HG03064 (cell line): ENCODE data around the gene CEP250.
"Not testable (repeated sequence)": the region's sequence is repeated elsewhere in the genome, so short reads cannot be mapped to it uniquely, and the experiment has no call there.

Source experiments
- ATAC-seq: cut with Tn5 transposase; IDR thresholded peaks from one replicate; pipeline ENCODE4 v1.9.1; 2021; ENCODE audit warnings: low read depth; ENCODE audit not compliant: unreplicated experiment

The CEP250 gene

GRCh38 chr20:35454881-35455609 is at the start of gene CEP250:
CEP250 (plus strand) TSS chr20:35455598; CDS start chr20:35462368, 6,770 bp downstream.
- ATAC-seq = peak; percentile 89

GRCh38 chr20:35405775-35406174 is 49.6 kb upstream of the CEP250 start:
- ATAC-seq = no peak

GRCh38 chr20:35408270-35408669 is 47.1 kb upstream of the CEP250 start:
- ATAC-seq = no peak

GRCh38 chr20:35409542-35409941 is 45.9 kb upstream of the CEP250 start:
- ATAC-seq = no peak

GRCh38 chr20:35410613-35411012 is 44.8 kb upstream of the CEP250 start:
- no peak for ATAC-seq

- no peak for ATAC-seq
These were observed 34.1 kb upstream of the CEP250 start for GRCh38 chr20:35421322-35421721.

- no peak for ATAC-seq
These were observed 23.6 kb upstream of the CEP250 start for GRCh38 chr20:35431621-35432429.

GRCh38 chr20:35432430-35432735 is 23.0 kb upstream of the CEP250 start:
- ATAC-seq = no peak

GRCh38 chr20:35433337-35433736 is 22.1 kb upstream of the CEP250 start:
- ATAC-seq = no peak

- no peak for ATAC-seq
These were observed 21.1 kb upstream of the CEP250 start for GRCh38 chr20:35434085-35435005.

GRCh38 chr20:35436177-35436573 is 19.2 kb upstream of the CEP250 start:
- ATAC-seq = no peak

- ATAC-seq = no peak
These were observed 17.8 kb upstream of the CEP250 start for GRCh38 chr20:35437599-35437998.

- ATAC-seq = no peak
These were observed 12.4 kb upstream of the CEP250 start for GRCh38 chr20:35443003-35443402.

- no peak for ATAC-seq
These were observed 11.2 kb upstream of the CEP250 start for GRCh38 chr20:35444226-35444625.

- no peak for ATAC-seq
These were observed 8.9 kb upstream of the CEP250 start for GRCh38 chr20:35446356-35447078.

- no peak for ATAC-seq
These were observed 8.2 kb upstream of the CEP250 start for GRCh38 chr20:35447082-35447789.

- no peak for ATAC-seq
These were observed 6.5 kb upstream of the CEP250 start for GRCh38 chr20:35448788-35449373.

GRCh38 chr20:35449855-35450254 is 5.5 kb upstream of the CEP250 start:
- not testable (repeated sequence) for ATAC-seq

- no peak for ATAC-seq
These were observed 4.1 kb upstream of the CEP250 start for GRCh38 chr20:35451295-35451694.
